ENCODE data around the gene CDKN2D. TPM values are rescaled to one million over a fixed set of nuclear protein-coding genes. Genes with fewer than 3 reads are reported as not detected.

CDKN2D gene
- total and polyA plus RNA-seq, 2 of the 13 experiments (the other 11 are each of a cell fraction or from before 2014, with no cell fraction given): 5.4 to 8.6 TPM

- TF ChIP-seq HOXA5 (CRISPR knock-in tag; IDR thresholded peaks at IDR 0.05) (0 out of 2 replicates have a peak, but pooled peaks have one; percentile 5), ZFX (CRISPR knock-in tag; IDR thresholded peaks at IDR 0.05; ENCODE audit: low read depth) (no peak; the same call in 1 of the 2 replicates), PATZ1 (CRISPR knock-in tag; IDR thresholded peaks at IDR 0.05) (peak; percentile 49), FOXK2 (IDR thresholded peaks at IDR 0.05) (no peak), ZNF605 (CRISPR knock-in tag; IDR thresholded peaks at IDR 0.05) (0 out of 2 replicates have a peak, but pooled peaks have one; percentile 22), HNF4A (CRISPR knock-in tag; IDR thresholded peaks at IDR 0.05) (peak; percentile 34; the same call in 1 of the 2 replicates), SAP130 (CRISPR knock-in tag; IDR thresholded peaks at IDR 0.05; ENCODE audit: low read depth) (peak; percentile 39; the same call in 1 of the 2 replicates), NFKB2 (CRISPR knock-in tag; IDR thresholded peaks at IDR 0.05; ENCODE audit: borderline replicate concordance) (no peak), KLF12 (CRISPR knock-in tag; IDR thresholded peaks at IDR 0.05; ENCODE audit: borderline replicate concordance) (0 out of 2 replicates have a peak, but pooled peaks have one; percentile 19), TARDBP (CRISPR knock-in tag; IDR thresholded peaks at IDR 0.05) (peak; percentile 56; the same call in 1 of the 2 replicates), TGIF2 (CRISPR knock-in tag; IDR thresholded peaks at IDR 0.05) (0 out of 2 replicates have a peak, but pooled peaks have one; percentile 47), CHD4 (IDR thresholded peaks at IDR 0.05; ENCODE audit: borderline replicate concordance, low read length) (peak; percentile 85; the same call in 1 of the 2 replicates), HMGXB4 (CRISPR knock-in tag; IDR thresholded peaks at IDR 0.05; ENCODE audit: borderline replicate concordance in 1 of 2, low read depth in 1 of 2) (0 out of 4 replicates have a peak, but pooled peaks of 1 of the 2 experiments have one; percentile 5), SKI (IDR thresholded peaks at IDR 0.05; ENCODE audit: partially characterized antibody) (peak; percentile 76)
Observed at GRCh38 chr19:10544242-10544752, 24.5 kb downstream of the CDKN2D start (continued).

All from HepG2 (cell line).